Parathyroid adenoma (tissue), 2 donors: ENCODE data around the gene CTPS1.

ENCODE experiments used
- H2AFZ ChIP-seq: fragments of 300-600 bp; sonication (generic); one replicate; pipeline ENCODE4 v1.7.0; 2017; ENCODE audit warnings: antibody characterized with exemption, mild to moderate bottlenecking
- H3K27ac ChIP-seq: fragments of 300-600 bp; sonication (generic); one replicate; pipeline ENCODE4 v1.7.0; 2017
- H3K27me3 ChIP-seq: fragments of 300-600 bp; sonication (generic); one replicate; pipeline ENCODE4 v1.7.0; 2017; ENCODE audit warnings: low read length; ENCODE audit not compliant: control insufficient read depth, insufficient read depth
- H3K36me3 ChIP-seq: fragments of 300-600 bp; sonication (generic); one replicate; pipeline ENCODE4 v1.7.0; 2017; ENCODE audit warnings: low read length; ENCODE audit not compliant: control insufficient read depth, insufficient read depth
- H3K4me1 ChIP-seq: fragments of 300-600 bp; sonication (generic); one replicate; pipeline ENCODE4 v1.7.0; 2017; ENCODE audit warnings: control low read depth
- H3K4me2 ChIP-seq: fragments of 300-600 bp; sonication (generic); one replicate; pipeline ENCODE4 v1.7.0; 2017; ENCODE audit warnings: low read length
- H3K4me3 ChIP-seq: fragments of 300-600 bp; sonication (generic); one replicate; pipeline ENCODE4 v1.7.0; 2017; ENCODE audit warnings: low read depth, low read length
- H3K79me2 ChIP-seq: fragments of 300-600 bp; sonication (generic); one replicate; pipeline ENCODE4 v1.7.0; 2017; ENCODE audit warnings: control low read depth
- H3K9ac ChIP-seq: fragments of 300-600 bp; sonication (generic); one replicate; pipeline ENCODE4 v1.7.0; 2017; ENCODE audit warnings: mild to moderate bottlenecking
- H3K9me3 ChIP-seq: fragments of 300-600 bp; sonication (generic); one replicate; pipeline ENCODE4 v1.7.0; 2017; ENCODE audit warnings: low read length; ENCODE audit not compliant: control insufficient read depth
- CTCF ChIP-seq: fragments of 300-600 bp; sonication (generic); IDR thresholded peaks from one replicate; pipeline ENCODE4 v1.7.0; 2017; ENCODE audit warnings: antibody characterized with exemption, mild to moderate bottlenecking
- donor health status: primary hyperparathyroidism.

Gene CTPS1

GRCh38 chr1:41045740-41046139 is 66.2 kb downstream of the CTPS1 start:
- TF ChIP-seq CTCF: no peak
- no peaks in the 10 kb centered on the region for H3K36me3 ChIP-seq
- H3K27ac ChIP-seq: no peak overlapping the region

GRCh38 chr1:41046347-41046775 is 66.9 kb downstream of the CTPS1 start:
- Histone ChIP-seq H3K4me1 (peaks cover 7% of the 10 kb centered on the region), H3K27ac (no peak overlapping the region), H3K79me2 (no peaks in the 10 kb centered on the region), H3K27me3 (no peaks in the 10 kb centered on the region), H3K4me2 (no peak overlapping the region), H3K36me3 (no peaks in the 10 kb centered on the region), H3K9me3 (no peaks in the 10 kb centered on the region), H3K4me3 (no peak overlapping the region), H2AFZ (no peak overlapping the region), H3K9ac (no peak overlapping the region)
- TF ChIP-seq CTCF: no peak

More at GRCh38 chr1:41045740-41046139, 66.2 kb downstream of the CTPS1 start:
- Histone ChIP-seq H3K27me3 (no peaks in the 10 kb centered on the region), H3K4me1 (peaks cover 7% of the 10 kb centered on the region), H3K79me2 (no peaks in the 10 kb centered on the region), H3K4me3 (no peak overlapping the region), H3K4me2 (no peak overlapping the region), H3K9me3 (no peaks in the 10 kb centered on the region), H2AFZ (no peak overlapping the region), H3K9ac (no peak overlapping the region)

- Histone ChIP-seq H3K36me3 (no peaks in the 10 kb centered on the region), H3K79me2 (no peaks in the 10 kb centered on the region), H3K4me3 (no peak overlapping the region), H3K9me3 (no peaks in the 10 kb centered on the region), H3K4me2 (no peak overlapping the region), H3K4me1 (peaks cover 7% of the 10 kb centered on the region), H3K9ac (no peak overlapping the region), H3K27me3 (no peaks in the 10 kb centered on the region), H2AFZ (no peak overlapping the region), H3K27ac (no peak overlapping the region)
- TF ChIP-seq CTCF: no peak
These were observed 69.0 kb downstream of the CTPS1 start for GRCh38 chr1:41048540-41048939.

GRCh38 chr1:41051022-41051421 is 71.5 kb downstream of the CTPS1 start:
- Histone ChIP-seq H3K27me3 (no peaks in the 10 kb centered on the region), H3K79me2 (no peaks in the 10 kb centered on the region), H3K4me3 (no peak overlapping the region), H2AFZ (no peak overlapping the region), H3K36me3 (no peaks in the 10 kb centered on the region), H3K9me3 (no peaks in the 10 kb centered on the region), H3K27ac (no peak overlapping the region), H3K9ac (no peak overlapping the region), H3K4me1 (no peaks in the 10 kb centered on the region), H3K4me2 (no peak overlapping the region)
- TF ChIP-seq CTCF: no peak

GRCh38 chr1:41053316-41053715 is 73.8 kb downstream of the CTPS1 start:
- Histone ChIP-seq H3K36me3 (no peaks in the 10 kb centered on the region), H2AFZ (no peak overlapping the region), H3K79me2 (no peaks in the 10 kb centered on the region), H3K4me1 (no peaks in the 10 kb centered on the region), H3K27ac (no peak overlapping the region), H3K4me2 (no peak overlapping the region), H3K4me3 (no peak overlapping the region), H3K27me3 (no peaks in the 10 kb centered on the region), H3K9me3 (no peaks in the 10 kb centered on the region), H3K9ac (no peak overlapping the region)
- no peak for TF ChIP-seq CTCF
